Measurements from ENCODE around the gene ST7. TPM values are rescaled to one million over a fixed set of nuclear protein-coding genes. Genes with fewer than 3 reads are reported as not detected.

The ST7 gene
- total and polyA plus RNA-seq, 2 donors (not counting 1 experiment from before 2014, with no cell fraction given): 2.3 to 4.6 TPM

DNA sequence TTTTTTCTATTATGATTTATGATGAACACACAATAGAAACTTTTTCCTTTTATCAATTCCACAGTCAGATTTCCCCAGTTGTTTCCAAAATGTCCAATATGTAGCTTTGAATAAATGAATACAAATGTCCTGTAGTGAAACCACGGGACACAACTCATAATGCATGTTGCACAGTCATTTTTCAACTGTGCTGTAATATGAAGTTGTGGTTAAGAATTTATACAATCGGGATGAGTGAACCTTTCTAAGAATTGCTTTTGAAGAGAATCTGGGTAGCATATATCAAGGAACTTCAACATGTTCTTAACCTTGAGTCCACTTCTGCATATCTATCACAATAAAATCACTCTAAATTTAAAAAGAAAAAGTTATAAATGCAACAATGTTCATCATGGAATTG lies 14.6 kb upstream of the ST7 start:
- ChIA-PET POLR2A (no interaction called here), CTCF (no interaction called here)
- intact Hi-C loops (cut with micrococcal nuclease): no loop called here
- Histone ChIP-seq H3K27ac (ENCODE audit: low read length in 2 of 2) (no peak overlapping the region), H3K4me2 (replicated peaks; ENCODE audit: low read depth, low read length, poor library complexity, severe bottlenecking) (no peak overlapping the region), H3K36me3 (replicated peaks in 1 of 2; ENCODE audit: control extremely low read depth in 1 of 2, control insufficient read depth in 1 of 2, extremely low read depth in 1 of 2, insufficient read depth in 2 of 2, low read length in 1 of 2) (no peaks in the 10 kb centered on the region), H3K27me3 (replicated peaks in 1 of 4; ENCODE audit: control extremely low read depth in 1 of 4, control insufficient read depth in 3 of 4, insufficient read depth in 4 of 4, low read length in 3 of 4) (peaks cover 0 to 5% (median 0%) of the 10 kb centered on the region in 4 experiments), H3K4me1 (ENCODE audit: control insufficient read depth in 2 of 2, insufficient read depth in 2 of 2, low read length in 2 of 2) (no peaks in the 10 kb centered on the region), H3K79me2 (ENCODE audit: control insufficient read depth, insufficient read depth, low read length) (no peaks in the 10 kb centered on the region), H2AFZ (ENCODE audit: insufficient read depth, low read depth, low read length, poor library complexity, severe bottlenecking) (no peak overlapping the region), H3K9me3 (ENCODE audit: control extremely low read depth in 1 of 3, control insufficient read depth in 2 of 3, insufficient read depth in 1 of 3, low read length in 2 of 3) (no peaks in the 10 kb centered on the region), H3K9ac (ENCODE audit: low read length) (no peak overlapping the region), H3K4me3 (ENCODE audit: control extremely low read depth in 1 of 5, extremely low read depth in 1 of 5, insufficient read depth in 1 of 5, low read depth in 2 of 5, low read length in 4 of 5) (no peak overlapping the region), H4K20me1 (ENCODE audit: control insufficient read depth, insufficient read depth, low read length, poor library complexity, severe bottlenecking) (no peaks in the 10 kb centered on the region)
- Mint-ChIP-seq H3K9me3 (ENCODE audit: insufficient read depth) (no peaks in the 10 kb centered on the region), H3K4me1 (no peaks in the 10 kb centered on the region), H3K27me3 (peaks cover 24% of the 10 kb centered on the region), H3K4me3 (no peak overlapping the region), H3K27ac (no peak overlapping the region)
- no CpG with 5 or more reads among the region's 2 CpGs for WGBS (ENCODE audit: insufficient coverage)
- no peak for TF ChIP-seq EZH2 (IDR thresholded peaks at IDR 0.05; ENCODE audit: borderline replicate concordance, insufficient read depth, low read depth, low read length, poor library complexity, severe bottlenecking)
- TF ChIP-seq CTCF (IDR thresholded peaks at IDR 0.05): no peak
- ATAC-seq (ENCODE audit: low read depth) (no peak), DNase-seq (no peak)

DNA sequence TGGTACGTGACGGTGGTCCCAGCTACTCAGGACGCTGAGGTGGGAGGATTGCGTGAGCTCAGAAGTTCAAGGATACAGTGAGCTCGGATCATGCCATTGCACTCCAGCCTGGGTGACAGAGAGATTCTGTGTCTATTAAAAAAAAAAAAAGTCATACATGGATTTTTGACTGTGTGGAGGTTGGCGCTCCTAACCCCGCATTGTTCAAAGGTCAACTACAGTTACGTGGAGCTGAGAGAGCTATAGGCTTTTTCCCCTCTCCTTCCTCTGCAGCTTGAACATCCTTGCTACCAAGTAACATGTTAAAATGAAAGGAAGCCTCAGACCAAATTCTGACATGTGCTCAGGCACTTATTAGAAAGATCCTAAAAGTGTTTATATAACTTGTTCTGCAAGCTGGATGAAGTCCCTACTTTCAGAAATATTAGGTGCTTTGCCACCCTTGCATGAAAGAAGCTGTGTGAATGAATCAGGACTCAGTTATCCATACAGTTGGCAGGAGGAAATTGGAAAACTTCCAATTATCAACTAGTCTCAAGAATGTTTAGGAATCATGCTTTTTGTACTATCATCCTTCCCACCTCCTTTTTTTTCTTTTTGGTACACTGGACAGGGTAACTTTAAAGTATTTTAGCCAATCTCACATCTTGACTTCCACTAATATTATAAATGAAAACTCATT lies 12.5 kb upstream of the ST7 start:
- no peaks in the 10 kb centered on the region for H3K9me3 Mint-ChIP-seq (ENCODE audit: insufficient read depth)
- peaks cover 20% of the 10 kb centered on the region for H3K27me3 Mint-ChIP-seq
- ATAC-seq (ENCODE audit: low read depth) (no peak), DNase-seq (no peak)
- Histone ChIP-seq H3K27ac (ENCODE audit: low read length in 2 of 2) (no peak overlapping the region), H3K27me3 (replicated peaks in 1 of 4; ENCODE audit: control extremely low read depth in 1 of 4, control insufficient read depth in 3 of 4, insufficient read depth in 4 of 4, low read length in 3 of 4) (no peaks in the 10 kb centered on the region), H4K20me1 (ENCODE audit: control insufficient read depth, insufficient read depth, low read length, poor library complexity, severe bottlenecking) (no peaks in the 10 kb centered on the region), H3K79me2 (ENCODE audit: control insufficient read depth, insufficient read depth, low read length) (no peaks in the 10 kb centered on the region), H3K9ac (ENCODE audit: low read length) (no peak overlapping the region), H3K9me3 (ENCODE audit: control extremely low read depth in 1 of 3, control insufficient read depth in 2 of 3, insufficient read depth in 1 of 3, low read length in 2 of 3) (no peaks in the 10 kb centered on the region), H3K4me1 (ENCODE audit: control insufficient read depth in 2 of 2, insufficient read depth in 2 of 2, low read length in 2 of 2) (no peaks in the 10 kb centered on the region), H3K36me3 (replicated peaks in 1 of 2; ENCODE audit: control extremely low read depth in 1 of 2, control insufficient read depth in 1 of 2, extremely low read depth in 1 of 2, insufficient read depth in 2 of 2, low read length in 1 of 2) (no peaks in the 10 kb centered on the region), H3K4me2 (replicated peaks; ENCODE audit: low read depth, low read length, poor library complexity, severe bottlenecking) (no peak overlapping the region), H3K4me3 (ENCODE audit: control extremely low read depth in 1 of 5, extremely low read depth in 1 of 5, insufficient read depth in 1 of 5, low read depth in 2 of 5, low read length in 4 of 5) (no peak overlapping the region), H2AFZ (ENCODE audit: insufficient read depth, low read depth, low read length, poor library complexity, severe bottlenecking) (no peak overlapping the region)
- H3K27ac Mint-ChIP-seq: no peak overlapping the region
- no peaks in the 10 kb centered on the region for H3K4me1 Mint-ChIP-seq
- ChIA-PET CTCF (interaction anchor here (0.6 to 1.5 kb wide), 4 partner anchors 11 to 1228 kb away, joined by 3 to 7 read pairs (median 4); no protein-coding TSS in a partner anchor), POLR2A (no interaction called here)
- 100% methylated on average over 4 of the region's 8 CpGs for WGBS (ENCODE audit: insufficient coverage)
- intact Hi-C loops (cut with micrococcal nuclease): no loop called here
- H3K4me3 Mint-ChIP-seq: no peak overlapping the region
- TF ChIP-seq CTCF (IDR thresholded peaks at IDR 0.05) (no peak), EZH2 (IDR thresholded peaks at IDR 0.05; ENCODE audit: borderline replicate concordance, insufficient read depth, low read depth, low read length, poor library complexity, severe bottlenecking) (no peak)
